Mesodermal cell (in vitro differentiated cells): Measurements from ENCODE around the gene EXOC8. TPM values are rescaled to one million over a fixed set of nuclear protein-coding genes. Genes with fewer than 3 reads are reported as not detected.

Source experiments
- H3K27ac ChIP-seq: 2 replicates; pipeline ENCODE4 v1.7.0; 2013; ENCODE audit warnings: mild to moderate bottlenecking, low read depth, low read length, moderate library complexity; ENCODE audit not compliant: severe bottlenecking
- H3K36me3 ChIP-seq: 2 replicates; pipeline ENCODE4 v1.7.1; 2013; ENCODE audit warnings: mild to moderate bottlenecking, low read length, moderate library complexity; ENCODE audit not compliant: control insufficient read depth, insufficient read depth
- H3K4me1 ChIP-seq: one replicate; pipeline ENCODE4 v1.7.1; 2013; ENCODE audit warnings: mild to moderate bottlenecking, low read length; ENCODE audit not compliant: insufficient read depth, control insufficient read depth, poor library complexity, severe bottlenecking
- H3K4me3 ChIP-seq: 2 replicates; pipeline ENCODE4 v1.7.0; 2013; ENCODE audit warnings: low read length, control low read depth, mild to moderate bottlenecking; ENCODE audit not compliant: insufficient read depth, poor library complexity, severe bottlenecking; ENCODE audit errors: extremely low read depth
- H3K9me3 ChIP-seq: 2 replicates; pipeline ENCODE4 v1.7.1; 2013; ENCODE audit warnings: mild to moderate bottlenecking, low read length, moderate library complexity; ENCODE audit not compliant: control insufficient read depth
- WGBS, 2 experiments: methylation state at CpG; one replicate each; pipeline ENCODE4 v1.1.5; 2013; ENCODE audit warnings: missing lambda C conversion rate in 2 of 2; ENCODE audit not compliant: insufficient coverage in 2 of 2; 5-methylcytosine and 5-hydroxymethylcytosine counted together
- polyA plus RNA-seq, 2 experiments: library from polyadenylated mRNA; stranded (reverse); fragments of 50-300 nt; gene quantifications; one replicate each; pipeline ENCODE4 v1.2.3, GENCODE V29; 2013

The EXOC8 gene, protein sequence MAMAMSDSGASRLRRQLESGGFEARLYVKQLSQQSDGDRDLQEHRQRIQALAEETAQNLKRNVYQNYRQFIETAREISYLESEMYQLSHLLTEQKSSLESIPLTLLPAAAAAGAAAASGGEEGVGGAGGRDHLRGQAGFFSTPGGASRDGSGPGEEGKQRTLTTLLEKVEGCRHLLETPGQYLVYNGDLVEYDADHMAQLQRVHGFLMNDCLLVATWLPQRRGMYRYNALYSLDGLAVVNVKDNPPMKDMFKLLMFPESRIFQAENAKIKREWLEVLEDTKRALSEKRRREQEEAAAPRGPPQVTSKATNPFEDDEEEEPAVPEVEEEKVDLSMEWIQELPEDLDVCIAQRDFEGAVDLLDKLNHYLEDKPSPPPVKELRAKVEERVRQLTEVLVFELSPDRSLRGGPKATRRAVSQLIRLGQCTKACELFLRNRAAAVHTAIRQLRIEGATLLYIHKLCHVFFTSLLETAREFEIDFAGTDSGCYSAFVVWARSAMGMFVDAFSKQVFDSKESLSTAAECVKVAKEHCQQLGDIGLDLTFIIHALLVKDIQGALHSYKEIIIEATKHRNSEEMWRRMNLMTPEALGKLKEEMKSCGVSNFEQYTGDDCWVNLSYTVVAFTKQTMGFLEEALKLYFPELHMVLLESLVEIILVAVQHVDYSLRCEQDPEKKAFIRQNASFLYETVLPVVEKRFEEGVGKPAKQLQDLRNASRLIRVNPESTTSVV
- polyA plus RNA-seq (2013, experiment 1 of 2), result 6.7 TPM
- 6.2 TPM for polyA plus RNA-seq (2013, experiment 2 of 2)

DNA sequence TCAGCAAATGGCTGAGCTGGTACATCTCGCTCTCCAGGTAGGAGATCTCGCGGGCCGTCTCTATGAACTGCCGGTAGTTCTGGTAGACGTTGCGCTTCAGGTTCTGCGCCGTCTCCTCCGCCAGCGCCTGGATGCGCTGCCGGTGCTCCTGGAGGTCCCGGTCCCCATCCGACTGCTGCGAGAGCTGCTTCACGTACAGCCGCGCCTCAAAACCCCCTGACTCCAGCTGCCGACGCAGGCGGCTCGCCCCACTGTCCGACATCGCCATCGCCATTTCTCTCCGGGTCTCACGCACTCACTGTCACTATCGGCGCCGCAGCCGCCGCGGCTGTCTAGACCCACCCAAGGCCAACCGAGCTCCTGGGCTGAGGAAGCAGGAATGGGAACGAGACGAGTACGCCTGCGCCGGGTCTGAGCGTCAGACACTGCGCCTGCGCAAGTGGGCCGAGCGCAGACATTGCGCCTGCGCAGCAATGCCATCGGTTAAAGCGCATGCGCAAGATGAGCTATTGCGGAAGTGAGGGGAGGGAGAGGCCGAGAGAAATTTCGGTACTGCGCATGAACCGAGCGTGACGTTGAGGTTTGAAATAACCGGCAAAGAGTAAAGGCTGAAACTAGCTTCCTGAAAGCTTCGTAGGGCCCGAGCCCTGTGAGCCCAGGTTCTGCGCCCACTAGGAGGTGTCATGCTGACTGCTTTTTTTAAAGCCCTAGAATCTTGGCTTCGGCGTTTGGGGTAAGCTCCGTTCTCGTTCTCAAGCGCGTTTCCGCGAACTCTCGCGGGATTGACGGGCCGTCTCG is at the start of gene EXOC8:
Gene EXOC8, minus strand, starts transcription at position 381 of the 798 bp plus-strand sequence. Its CDS starts 107 bp downstream, at position 274.
- 0% methylated on average over 74 of the region's 74 CpGs for WGBS, 2 experiments
- Histone ChIP-seq H3K27ac (peak within 1 kb of the TSS; percentile 97), H3K4me1 (peaks cover 4% of the 10 kb centered on the region), H3K4me3 (peak within 1 kb of the TSS; percentile 94), H3K9me3 (no peaks in the 10 kb centered on the region), H3K36me3 (peaks cover 35% of the 10 kb centered on the region)

DNA sequence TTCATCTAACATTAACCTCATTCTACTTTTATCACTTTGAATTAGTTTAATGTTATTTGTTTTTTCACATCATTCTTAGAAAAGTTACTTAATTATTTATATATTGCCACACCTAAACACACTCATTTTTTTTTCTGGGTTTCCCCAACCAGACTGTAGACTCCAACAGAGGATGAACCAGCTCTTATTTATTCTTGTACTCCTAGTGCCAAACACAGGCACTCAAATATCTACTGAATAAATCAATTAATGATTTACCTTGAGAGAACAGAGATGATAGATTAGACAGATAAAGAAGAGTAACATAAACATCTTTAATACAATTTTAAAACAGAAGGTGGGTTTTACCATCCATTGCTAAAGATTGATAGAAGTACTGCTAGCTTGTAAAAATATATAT is 48.8 kb upstream of the EXOC8 start:
- H3K36me3 ChIP-seq, result peaks cover 5% of the 10 kb centered on the region
- no peaks in the 10 kb centered on the region for H3K9me3 ChIP-seq
- H3K4me3 ChIP-seq, result no peak overlapping the region
- peaks cover 21% of the 10 kb centered on the region for H3K4me1 ChIP-seq
- H3K27ac ChIP-seq, result no peak overlapping the region

DNA sequence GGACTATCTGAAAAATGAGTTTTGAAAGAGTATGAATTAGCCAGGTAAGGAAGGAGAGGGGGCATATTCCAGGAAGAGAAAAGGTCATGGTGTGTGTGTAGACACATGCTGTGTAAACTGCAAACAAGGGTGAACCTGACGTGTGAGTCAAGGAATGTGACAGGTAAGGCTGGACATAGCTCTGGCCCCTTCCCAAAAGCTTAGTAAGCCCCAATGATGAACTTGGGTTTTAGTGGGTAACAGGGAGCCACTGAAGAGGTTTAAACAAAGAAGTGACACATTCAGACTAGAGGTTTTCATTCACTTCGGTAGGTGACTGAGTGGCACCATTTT is 47.7 kb upstream of the EXOC8 start:
- Histone ChIP-seq H3K4me1 (peaks cover 13% of the 10 kb centered on the region), H3K27ac (no peak overlapping the region), H3K9me3 (no peaks in the 10 kb centered on the region), H3K36me3 (no peaks in the 10 kb centered on the region), H3K4me3 (no peak overlapping the region)
- WGBS, 2 experiments, result 91 to 100% methylated on average over 2 of the region's 2 CpGs

GRCh38 chr1:231384696-231385415 is 47.2 kb upstream of the EXOC8 start:
- no peaks in the 10 kb centered on the region for H3K9me3 ChIP-seq
- H3K36me3 ChIP-seq, result no peaks in the 10 kb centered on the region
- peaks cover 9% of the 10 kb centered on the region for H3K4me1 ChIP-seq
- H3K27ac ChIP-seq, result no peak overlapping the region
- no peak overlapping the region for H3K4me3 ChIP-seq
- WGBS, 2 experiments, result 95 to 100% methylated on average over 4 to 5 of the region's 6 CpGs

GRCh38 chr1:231383159-231383860 is 45.7 kb upstream of the EXOC8 start:
- Histone ChIP-seq H3K36me3 (no peaks in the 10 kb centered on the region), H3K9me3 (no peaks in the 10 kb centered on the region), H3K27ac (no peak overlapping the region), H3K4me1 (peaks cover under 1% of the 10 kb centered on the region), H3K4me3 (no peak overlapping the region)
- WGBS, 2 experiments, result 95 to 96% methylated on average over 2 of the region's 5 CpGs

DNA sequence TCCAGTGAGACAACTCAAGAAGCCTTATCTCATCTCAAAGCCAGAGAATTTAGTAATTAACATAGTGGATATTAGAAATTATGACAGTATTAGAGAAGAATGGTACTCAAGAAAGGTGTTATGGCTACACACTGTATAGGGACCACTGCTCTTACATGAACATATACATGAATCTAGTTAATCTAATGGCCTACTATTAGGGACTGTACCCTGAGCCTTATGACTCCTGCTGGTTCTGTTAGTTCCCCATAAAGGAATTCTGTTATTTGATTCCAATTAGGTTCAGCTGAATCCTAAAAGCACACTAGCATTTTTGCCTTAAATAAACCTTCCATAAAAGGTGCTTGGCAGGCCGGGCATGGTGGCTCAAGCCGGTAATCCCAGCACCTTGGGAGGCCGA is 44.8 kb upstream of the EXOC8 start:
- 94% methylated on average over 2 of the region's 3 CpGs; no CpG with 5 or more reads in 1 of the 2 experiments for WGBS, 2 experiments
- H3K9me3 ChIP-seq, result no peaks in the 10 kb centered on the region
- no peaks in the 10 kb centered on the region for H3K36me3 ChIP-seq
- H3K4me1 ChIP-seq, result peaks cover 8% of the 10 kb centered on the region
- H3K27ac ChIP-seq, result no peak overlapping the region
- H3K4me3 ChIP-seq, result no peak overlapping the region

DNA sequence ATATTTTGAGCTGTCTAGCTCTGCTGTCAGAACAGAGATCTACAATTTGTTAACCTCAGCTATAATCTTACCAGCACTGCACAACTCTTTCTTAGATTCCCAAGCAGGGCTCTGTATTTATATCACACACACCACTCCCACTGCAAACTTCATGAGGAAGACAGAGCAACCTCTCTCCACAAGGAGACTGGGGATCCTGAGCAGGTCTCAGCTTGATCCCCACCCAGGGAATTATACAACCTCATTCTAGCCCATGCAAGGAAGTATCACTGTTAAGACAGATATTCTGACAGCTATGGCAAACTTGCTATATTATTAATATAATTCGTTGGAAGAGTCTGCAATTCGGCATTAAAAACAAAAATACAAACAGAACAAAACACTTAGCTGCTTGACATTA is 44.1 kb upstream of the EXOC8 start:
- Histone ChIP-seq H3K4me3 (no peak overlapping the region), H3K27ac (no peak overlapping the region), H3K36me3 (no peaks in the 10 kb centered on the region), H3K9me3 (no peaks in the 10 kb centered on the region), H3K4me1 (peaks cover 15% of the 10 kb centered on the region)
- WGBS, 2 experiments, result no CpG with 5 or more reads among the region's 2 CpGs

DNA sequence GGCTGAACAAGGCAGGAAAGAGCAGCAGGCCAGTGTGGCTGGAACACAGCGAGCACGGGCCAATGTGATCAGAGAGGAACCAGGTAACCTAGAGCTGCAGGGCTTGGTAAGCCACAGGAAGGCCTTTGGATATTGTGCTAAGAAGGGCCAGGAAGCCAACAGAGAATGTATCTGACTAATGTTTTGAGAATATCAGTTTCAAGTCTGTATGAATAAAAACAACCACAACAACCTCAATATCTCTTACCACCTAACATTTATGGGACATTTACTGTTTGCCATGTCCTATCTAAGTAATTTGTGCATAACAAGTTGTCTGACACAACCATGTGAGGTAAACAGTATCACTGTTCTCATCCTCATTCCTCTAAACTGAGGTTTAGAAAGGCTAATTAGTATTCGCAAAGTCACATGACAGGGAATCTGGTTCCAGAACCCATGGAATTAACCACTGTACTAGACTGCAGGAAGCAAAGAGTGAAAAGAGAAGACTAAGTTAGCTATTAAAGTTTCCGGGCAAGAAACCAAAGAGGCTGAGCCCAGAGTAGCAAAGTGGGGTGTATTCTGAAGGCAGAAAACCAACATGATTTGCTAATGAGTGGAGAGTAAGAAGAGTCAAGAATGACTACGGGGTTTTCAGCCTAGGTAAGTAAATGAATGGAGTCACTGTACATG is 39.4 kb upstream of the EXOC8 start:
- 94 to 95% methylated on average over 4 to 5 of the region's 5 CpGs for WGBS, 2 experiments

DNA sequence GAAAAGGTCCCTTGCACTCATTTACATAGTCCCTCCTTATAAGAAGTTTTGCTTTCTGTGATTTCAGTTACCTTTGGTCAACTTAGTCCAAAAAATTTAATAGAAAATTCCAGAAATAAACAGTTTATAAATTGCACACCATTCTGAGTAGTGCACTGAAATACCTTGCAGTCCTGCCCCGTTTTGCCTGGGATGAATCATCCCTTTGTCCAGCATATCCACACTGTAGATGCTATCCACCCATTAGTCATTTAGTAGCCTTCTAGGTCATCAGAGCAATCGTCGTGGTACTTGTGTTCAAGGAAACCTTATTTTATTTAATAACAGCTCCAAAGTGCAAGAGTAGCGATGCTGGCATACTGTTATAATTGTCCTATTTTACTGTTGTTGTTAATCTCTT is 38.4 kb upstream of the EXOC8 start:
- Histone ChIP-seq H3K27ac (no peak overlapping the region), H3K36me3 (peaks cover 3% of the 10 kb centered on the region), H3K4me3 (no peak overlapping the region), H3K9me3 (no peaks in the 10 kb centered on the region), H3K4me1 (peaks cover 17% of the 10 kb centered on the region)
- WGBS, 2 experiments, result 92% methylated on average over 1 of the region's 4 CpGs; no CpG with 5 or more reads in 1 of the 2 experiments

More for the DNA sequence above, 39.4 kb upstream of the EXOC8 start:
- Histone ChIP-seq H3K4me3 (no peak overlapping the region), H3K36me3 (no peaks in the 10 kb centered on the region), H3K4me1 (peaks cover 17% of the 10 kb centered on the region), H3K27ac (no peak overlapping the region), H3K9me3 (no peaks in the 10 kb centered on the region)
